HepG2 (cell line): ENCODE data around the gene CRAT. TPM values are rescaled to one million over a fixed set of nuclear protein-coding genes. Genes with fewer than 3 reads are reported as not detected.

Experiments used
- ETV5 ChIP-seq: IDR thresholded peaks from 2 replicates; pipeline ENCODE4 v1.6.1; 2018; ENCODE audit warnings: missing biosample characterization, missing genetic modification reagents, inconsistent platforms, borderline replicate concordance
- JUNB ChIP-seq: sonication (generic); formaldehyde crosslinking; IDR thresholded peaks from 2 replicates; pipeline ENCODE4 v1.8.0; 2022; ENCODE audit warnings: missing genetic modification reagents, mild to moderate bottlenecking, borderline replicate concordance
- KDM4B ChIP-seq: sonication (generic); formaldehyde crosslinking; IDR thresholded peaks from 2 replicates; pipeline ENCODE4 v1.4.0; 2020; ENCODE audit warnings: missing genetic modification reagents
- MEIS2 ChIP-seq: sonication (generic); formaldehyde crosslinking; IDR thresholded peaks from 2 replicates; pipeline ENCODE4 v1.9.0; 2021; ENCODE audit warnings: mild to moderate bottlenecking, missing genetic modification reagents
- RXRA ChIP-seq: sonication (generic); formaldehyde crosslinking; IDR thresholded peaks from 2 replicates; pipeline ENCODE4 v1.5.1; 2020; ENCODE audit warnings: missing genetic modification reagents
- SETDB1 ChIP-seq: sonication (generic); formaldehyde crosslinking; IDR thresholded peaks from 2 replicates; pipeline ENCODE4 v1.5.1; 2020; ENCODE audit warnings: missing genetic modification reagents, mild to moderate bottlenecking, borderline replicate concordance
- SMAD3 ChIP-seq: sonication (generic); formaldehyde crosslinking; IDR thresholded peaks from 2 replicates; pipeline ENCODE4 v1.4.0; 2020; ENCODE audit warnings: missing genetic modification reagents
- ZNF207 ChIP-seq: fragments of 450-650 bp; IDR thresholded peaks from 2 replicates; pipeline ENCODE4 v1.6.1; 2016; ENCODE audit warnings: antibody characterized with exemption, borderline replicate concordance
- ZNF460 ChIP-seq: sonication (generic); formaldehyde crosslinking; IDR thresholded peaks from 2 replicates; pipeline ENCODE4 v1.5.1; 2020; ENCODE audit warnings: missing genetic modification reagents, mild to moderate bottlenecking, borderline replicate concordance
- ZNF660 ChIP-seq: sonication (generic); formaldehyde crosslinking; IDR thresholded peaks from 2 replicates; pipeline ENCODE4 v1.5.1; 2020; ENCODE audit warnings: mild to moderate bottlenecking, low read depth, missing genetic modification reagents, borderline replicate concordance
- ZNF850 ChIP-seq: sonication (generic); formaldehyde crosslinking; conservative IDR thresholded peaks from 2 replicates; pipeline ENCODE4 v1.9.0; 2021; ENCODE audit warnings: mild to moderate bottlenecking, missing genetic modification reagents
- ZSCAN22 ChIP-seq: sonication (generic); formaldehyde crosslinking; IDR thresholded peaks from 2 replicates; pipeline ENCODE4 v1.4.0; 2020; ENCODE audit warnings: mild to moderate bottlenecking, missing genetic modification reagents
- polyA plus RNA-seq, 8 experiments: library from polyadenylated mRNA; depleted of rRNA in 3 of 8; stranded (reverse) in 7 of 8; unstranded in 1 of 8; fragments of >200 nt; fragmentation: Illumina TruSeq in 4 of 8; extraction: Trizol in 4 of 8; gene quantifications; 2 replicates each; pipeline versions ENCODE4 v1.2.1 to v1.2.3, GENCODE V29; 2011 to 2016; ENCODE audit warnings: low read depth in 4 of 8, missing spikeins in 1 of 8, mixed read lengths in 1 of 8; ENCODE audit not compliant: insufficient read depth in 1 of 8
- total RNA-seq, 5 experiments: library from RNA; depleted of rRNA; stranded (reverse); fragments of >200 nt; fragmentation: Illumina TruSeq; extraction: Trizol; gene quantifications; 2 replicates each; pipeline ENCODE4 v1.2.3, GENCODE V29; 2016; ENCODE audit warnings: low read depth in 1 of 5
- TF ChIP-seq, protein P1 (sequence below): IDR thresholded peaks from 2 replicates; pipeline ENCODE4 v1.6.1; 2018; ENCODE audit warnings: missing genetic modification reagents
- TF ChIP-seq, protein P2 (sequence below): sonication (generic); formaldehyde crosslinking; IDR thresholded peaks from 2 replicates; pipeline ENCODE4 v1.4.0; 2020; ENCODE audit warnings: low read depth, mild to moderate bottlenecking, missing genetic modification reagents
- TF ChIP-seq, protein P3 (sequence below): sonication (generic); formaldehyde crosslinking; IDR thresholded peaks from 2 replicates; pipeline ENCODE4 v1.8.0; 2022; ENCODE audit warnings: mild to moderate bottlenecking, missing genetic modification reagents
- TF ChIP-seq, protein P4 (sequence below): sonication (generic); formaldehyde crosslinking; IDR thresholded peaks from 2 replicates; pipeline ENCODE4; 2020; ENCODE audit warnings: missing genetic modification reagents, mild to moderate bottlenecking, borderline replicate concordance
- TF ChIP-seq, protein P5 (sequence below): IDR thresholded peaks from 2 replicates; pipeline ENCODE4 v1.6.1; 2016; ENCODE audit warnings: low read depth, missing genetic modification reagents, missing compliant biosample characterization

The CRAT gene
- total and polyA plus RNA-seq, 2 of the 13 experiments (the other 11 are each of a cell fraction or from before 2014, with no cell fraction given): 26.1 to 26.6 TPM

DNA sequence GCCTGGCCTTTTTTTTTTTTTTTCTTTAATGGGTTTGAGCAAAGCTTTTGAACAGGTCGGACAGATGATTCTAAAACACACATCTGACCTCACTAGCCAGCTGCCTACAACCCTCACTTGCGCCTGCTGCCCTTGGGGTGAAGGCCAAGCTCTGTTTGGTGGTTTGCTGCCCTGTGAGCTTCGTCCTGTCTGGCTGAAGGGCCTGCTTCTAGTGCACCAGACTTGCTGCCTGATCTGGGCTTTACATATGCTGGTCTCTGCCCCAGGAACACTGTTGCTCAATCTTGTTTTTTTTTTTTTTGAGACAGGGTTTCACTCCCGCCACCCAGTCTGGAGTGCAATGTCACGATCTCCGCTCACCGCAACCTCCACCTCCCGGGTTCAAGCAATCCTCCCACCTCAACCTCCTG is 46.1 kb downstream of the CRAT start (continued):
- peak; percentile 48 for TF ChIP-seq ZNF460 (CRISPR knock-in tag)
- no peak for TF ChIP-seq SETDB1 (CRISPR knock-in tag)
- TF ChIP-seq, protein P1, sequence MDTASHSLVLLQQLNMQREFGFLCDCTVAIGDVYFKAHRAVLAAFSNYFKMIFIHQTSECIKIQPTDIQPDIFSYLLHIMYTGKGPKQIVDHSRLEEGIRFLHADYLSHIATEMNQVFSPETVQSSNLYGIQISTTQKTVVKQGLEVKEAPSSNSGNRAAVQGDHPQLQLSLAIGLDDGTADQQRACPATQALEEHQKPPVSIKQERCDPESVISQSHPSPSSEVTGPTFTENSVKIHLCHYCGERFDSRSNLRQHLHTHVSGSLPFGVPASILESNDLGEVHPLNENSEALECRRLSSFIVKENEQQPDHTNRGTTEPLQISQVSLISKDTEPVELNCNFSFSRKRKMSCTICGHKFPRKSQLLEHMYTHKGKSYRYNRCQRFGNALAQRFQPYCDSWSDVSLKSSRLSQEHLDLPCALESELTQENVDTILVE (CRISPR knock-in tag): 0 out of 2 replicates have a peak, but pooled peaks have one; percentile 51
- TF ChIP-seq, protein P2, sequence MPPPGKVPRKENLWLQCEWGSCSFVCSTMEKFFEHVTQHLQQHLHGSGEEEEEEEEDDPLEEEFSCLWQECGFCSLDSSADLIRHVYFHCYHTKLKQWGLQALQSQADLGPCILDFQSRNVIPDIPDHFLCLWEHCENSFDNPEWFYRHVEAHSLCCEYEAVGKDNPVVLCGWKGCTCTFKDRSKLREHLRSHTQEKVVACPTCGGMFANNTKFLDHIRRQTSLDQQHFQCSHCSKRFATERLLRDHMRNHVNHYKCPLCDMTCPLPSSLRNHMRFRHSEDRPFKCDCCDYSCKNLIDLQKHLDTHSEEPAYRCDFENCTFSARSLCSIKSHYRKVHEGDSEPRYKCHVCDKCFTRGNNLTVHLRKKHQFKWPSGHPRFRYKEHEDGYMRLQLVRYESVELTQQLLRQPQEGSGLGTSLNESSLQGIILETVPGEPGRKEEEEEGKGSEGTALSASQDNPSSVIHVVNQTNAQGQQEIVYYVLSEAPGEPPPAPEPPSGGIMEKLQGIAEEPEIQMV (CRISPR knock-in tag): peak; percentile 44; the same call in 1 of the 2 replicates
- no peak; the same call in 1 of the 2 replicates for TF ChIP-seq JUNB (CRISPR knock-in tag)
- TF ChIP-seq, protein P3, sequence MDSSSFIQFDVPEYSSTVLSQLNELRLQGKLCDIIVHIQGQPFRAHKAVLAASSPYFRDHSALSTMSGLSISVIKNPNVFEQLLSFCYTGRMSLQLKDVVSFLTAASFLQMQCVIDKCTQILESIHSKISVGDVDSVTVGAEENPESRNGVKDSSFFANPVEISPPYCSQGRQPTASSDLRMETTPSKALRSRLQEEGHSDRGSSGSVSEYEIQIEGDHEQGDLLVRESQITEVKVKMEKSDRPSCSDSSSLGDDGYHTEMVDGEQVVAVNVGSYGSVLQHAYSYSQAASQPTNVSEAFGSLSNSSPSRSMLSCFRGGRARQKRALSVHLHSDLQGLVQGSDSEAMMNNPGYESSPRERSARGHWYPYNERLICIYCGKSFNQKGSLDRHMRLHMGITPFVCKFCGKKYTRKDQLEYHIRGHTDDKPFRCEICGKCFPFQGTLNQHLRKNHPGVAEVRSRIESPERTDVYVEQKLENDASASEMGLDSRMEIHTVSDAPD (CRISPR knock-in tag): no peak
- TF ChIP-seq MEIS2 (CRISPR knock-in tag): no peak
- no peak for TF ChIP-seq ZNF207
- no peak for TF ChIP-seq SMAD3 (CRISPR knock-in tag)
- peak; percentile 96 for TF ChIP-seq RXRA (CRISPR knock-in tag)
- TF ChIP-seq ETV5 (CRISPR knock-in tag): peak; percentile 38; the same call in 1 of the 2 replicates
- TF ChIP-seq ZSCAN22 (CRISPR knock-in tag): 0 out of 2 replicates have a peak, but pooled peaks have one; percentile 61
- TF ChIP-seq ZNF850 (CRISPR knock-in tag): no peak
- no peak for TF ChIP-seq KDM4B
- no peak for TF ChIP-seq ZNF660
- TF ChIP-seq, protein P4, sequence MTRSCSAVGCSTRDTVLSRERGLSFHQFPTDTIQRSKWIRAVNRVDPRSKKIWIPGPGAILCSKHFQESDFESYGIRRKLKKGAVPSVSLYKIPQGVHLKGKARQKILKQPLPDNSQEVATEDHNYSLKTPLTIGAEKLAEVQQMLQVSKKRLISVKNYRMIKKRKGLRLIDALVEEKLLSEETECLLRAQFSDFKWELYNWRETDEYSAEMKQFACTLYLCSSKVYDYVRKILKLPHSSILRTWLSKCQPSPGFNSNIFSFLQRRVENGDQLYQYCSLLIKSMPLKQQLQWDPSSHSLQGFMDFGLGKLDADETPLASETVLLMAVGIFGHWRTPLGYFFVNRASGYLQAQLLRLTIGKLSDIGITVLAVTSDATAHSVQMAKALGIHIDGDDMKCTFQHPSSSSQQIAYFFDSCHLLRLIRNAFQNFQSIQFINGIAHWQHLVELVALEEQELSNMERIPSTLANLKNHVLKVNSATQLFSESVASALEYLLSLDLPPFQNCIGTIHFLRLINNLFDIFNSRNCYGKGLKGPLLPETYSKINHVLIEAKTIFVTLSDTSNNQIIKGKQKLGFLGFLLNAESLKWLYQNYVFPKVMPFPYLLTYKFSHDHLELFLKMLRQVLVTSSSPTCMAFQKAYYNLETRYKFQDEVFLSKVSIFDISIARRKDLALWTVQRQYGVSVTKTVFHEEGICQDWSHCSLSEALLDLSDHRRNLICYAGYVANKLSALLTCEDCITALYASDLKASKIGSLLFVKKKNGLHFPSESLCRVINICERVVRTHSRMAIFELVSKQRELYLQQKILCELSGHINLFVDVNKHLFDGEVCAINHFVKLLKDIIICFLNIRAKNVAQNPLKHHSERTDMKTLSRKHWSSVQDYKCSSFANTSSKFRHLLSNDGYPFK (CRISPR knock-in tag): no peak
- TF ChIP-seq, protein P5, sequence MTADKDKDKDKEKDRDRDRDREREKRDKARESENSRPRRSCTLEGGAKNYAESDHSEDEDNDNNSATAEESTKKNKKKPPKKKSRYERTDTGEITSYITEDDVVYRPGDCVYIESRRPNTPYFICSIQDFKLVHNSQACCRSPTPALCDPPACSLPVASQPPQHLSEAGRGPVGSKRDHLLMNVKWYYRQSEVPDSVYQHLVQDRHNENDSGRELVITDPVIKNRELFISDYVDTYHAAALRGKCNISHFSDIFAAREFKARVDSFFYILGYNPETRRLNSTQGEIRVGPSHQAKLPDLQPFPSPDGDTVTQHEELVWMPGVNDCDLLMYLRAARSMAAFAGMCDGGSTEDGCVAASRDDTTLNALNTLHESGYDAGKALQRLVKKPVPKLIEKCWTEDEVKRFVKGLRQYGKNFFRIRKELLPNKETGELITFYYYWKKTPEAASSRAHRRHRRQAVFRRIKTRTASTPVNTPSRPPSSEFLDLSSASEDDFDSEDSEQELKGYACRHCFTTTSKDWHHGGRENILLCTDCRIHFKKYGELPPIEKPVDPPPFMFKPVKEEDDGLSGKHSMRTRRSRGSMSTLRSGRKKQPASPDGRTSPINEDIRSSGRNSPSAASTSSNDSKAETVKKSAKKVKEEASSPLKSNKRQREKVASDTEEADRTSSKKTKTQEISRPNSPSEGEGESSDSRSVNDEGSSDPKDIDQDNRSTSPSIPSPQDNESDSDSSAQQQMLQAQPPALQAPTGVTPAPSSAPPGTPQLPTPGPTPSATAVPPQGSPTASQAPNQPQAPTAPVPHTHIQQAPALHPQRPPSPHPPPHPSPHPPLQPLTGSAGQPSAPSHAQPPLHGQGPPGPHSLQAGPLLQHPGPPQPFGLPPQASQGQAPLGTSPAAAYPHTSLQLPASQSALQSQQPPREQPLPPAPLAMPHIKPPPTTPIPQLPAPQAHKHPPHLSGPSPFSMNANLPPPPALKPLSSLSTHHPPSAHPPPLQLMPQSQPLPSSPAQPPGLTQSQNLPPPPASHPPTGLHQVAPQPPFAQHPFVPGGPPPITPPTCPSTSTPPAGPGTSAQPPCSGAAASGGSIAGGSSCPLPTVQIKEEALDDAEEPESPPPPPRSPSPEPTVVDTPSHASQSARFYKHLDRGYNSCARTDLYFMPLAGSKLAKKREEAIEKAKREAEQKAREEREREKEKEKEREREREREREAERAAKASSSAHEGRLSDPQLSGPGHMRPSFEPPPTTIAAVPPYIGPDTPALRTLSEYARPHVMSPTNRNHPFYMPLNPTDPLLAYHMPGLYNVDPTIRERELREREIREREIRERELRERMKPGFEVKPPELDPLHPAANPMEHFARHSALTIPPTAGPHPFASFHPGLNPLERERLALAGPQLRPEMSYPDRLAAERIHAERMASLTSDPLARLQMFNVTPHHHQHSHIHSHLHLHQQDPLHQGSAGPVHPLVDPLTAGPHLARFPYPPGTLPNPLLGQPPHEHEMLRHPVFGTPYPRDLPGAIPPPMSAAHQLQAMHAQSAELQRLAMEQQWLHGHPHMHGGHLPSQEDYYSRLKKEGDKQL (CRISPR knock-in tag): no peak; the same call in 1 of the 2 replicates
